Keratinocyte (primary cell): Measurements from ENCODE around the gene ZNF646. TPM values are rescaled to one million over a fixed set of nuclear protein-coding genes. Genes with fewer than 3 reads are reported as not detected.

Experiments used
- DNase-seq: peaks from one replicate; pipeline ENCODE4 v3.0.0-alpha.2; 2011; ENCODE audit warnings: low read depth, missing footprints, low spot score
- FAIRE-seq: peaks from 2 replicates; lab custom pipeline; 2011; peaks lifted over from hg19 to GRCh38; lab: Jason Lieb, UNC
- H2AFZ ChIP-seq: 2 replicates; pipeline ENCODE4 v1.6.0; 2012; ENCODE audit warnings: low read length, control low read depth, inconsistent platforms; ENCODE audit not compliant: control insufficient read depth
- H3K27ac ChIP-seq: 2 replicates; pipeline ENCODE4 v1.5.1; 2011; ENCODE audit warnings: low read length; ENCODE audit not compliant: control insufficient read depth, insufficient read depth
- H3K27me3 ChIP-seq: 3 replicates; pipeline ENCODE4 v1.6.0; 2011; ENCODE audit warnings: low read length; ENCODE audit not compliant: control insufficient read depth, insufficient read depth; ENCODE audit errors: extremely low read depth
- H3K36me3 ChIP-seq, 2 experiments: 2 replicates in 1 of 2; 3 replicates in 1 of 2; pipeline ENCODE4 v1.5.1; 2011; ENCODE audit warnings: low read length in 2 of 2, mild to moderate bottlenecking in 1 of 2; ENCODE audit not compliant: control insufficient read depth in 2 of 2, insufficient read depth in 2 of 2; ENCODE audit errors: extremely low read depth in 1 of 2
- H3K4me1 ChIP-seq: 3 replicates; pipeline ENCODE4 v1.5.1; 2011; ENCODE audit warnings: low read length; ENCODE audit not compliant: control insufficient read depth, insufficient read depth; ENCODE audit errors: extremely low read depth
- H3K4me2 ChIP-seq: 3 replicates; pipeline ENCODE4 v1.6.0; 2011; ENCODE audit warnings: low read depth, low read length; ENCODE audit not compliant: control insufficient read depth, insufficient read depth; ENCODE audit errors: extremely low read depth
- H3K4me3 ChIP-seq, 3 experiments: fragments of 200-600 bp in 1 of 3; sonication (generic) in 1 of 3; 2 replicates in 2 of 3; 3 replicates in 1 of 3; pipeline ENCODE4 v1.5.1; 2011 to 2016; ENCODE audit warnings: low read length in 3 of 3, mild to moderate bottlenecking in 3 of 3, control low read depth in 2 of 3, inconsistent platforms in 1 of 3, low read depth in 1 of 3, mixed read lengths in 1 of 3, mixed run types in 1 of 3, moderate library complexity in 1 of 3; ENCODE audit not compliant: control insufficient read depth in 2 of 3, insufficient read depth in 2 of 3; ENCODE audit errors: extremely low read depth in 1 of 3
- H3K79me2 ChIP-seq: 2 replicates; pipeline ENCODE4 v1.6.0; 2012; ENCODE audit warnings: low read length; ENCODE audit not compliant: control insufficient read depth, insufficient read depth
- H3K9ac ChIP-seq: 3 replicates; pipeline ENCODE4 v1.6.0; 2011; ENCODE audit warnings: low read length; ENCODE audit not compliant: control insufficient read depth, insufficient read depth; ENCODE audit errors: extremely low read depth
- H3K9me1 ChIP-seq: 3 replicates; pipeline ENCODE4 v1.6.0; 2011; ENCODE audit warnings: low read length; ENCODE audit not compliant: control insufficient read depth, insufficient read depth; ENCODE audit errors: extremely low read depth
- H3K9me3 ChIP-seq: 2 replicates; pipeline ENCODE4 v1.5.1; 2012; ENCODE audit warnings: low read depth, low read length; ENCODE audit not compliant: control insufficient read depth
- H4K20me1 ChIP-seq: 3 replicates; pipeline ENCODE4 v1.6.0; 2011; ENCODE audit warnings: low read length; ENCODE audit not compliant: control insufficient read depth, insufficient read depth; ENCODE audit errors: extremely low read depth
- EZH2 ChIP-seq: IDR thresholded peaks from one replicate; pipeline ENCODE4 v1.6.1; 2012; ENCODE audit warnings: inconsistent platforms, mild to moderate bottlenecking, low read length, moderate library complexity
- dilution Hi-C: fragments of 300-500 bp; cut with MboI; formaldehyde crosslinking; loops from one replicate; pipeline ENCODE4 v1.7.0; 2020; ENCODE audit warnings: low sequenced_read_pairs; ENCODE audit not compliant: extremely low pct_ligation_motif_present
- polyA plus RNA-seq, 5 experiments: library from polyadenylated mRNA; depleted of rRNA in 3 of 5; stranded (reverse) in 3 of 5; stranded (forward) in 1 of 5; unstranded in 1 of 5; fragments of >200 nt; gene quantifications; 1 replicate in 1 of 5; 2 replicates in 3 of 5; 3 replicates in 1 of 5; pipeline versions ENCODE4 v1.2.1 to v1.2.3, GENCODE V29; 2011 to 2012; ENCODE audit warnings: missing spikeins in 2 of 5, low read depth in 1 of 5, low replicate concordance in 1 of 5
- TF ChIP-seq, protein P1 (sequence below), 3 experiments: IDR thresholded peaks in 1 of 3; conservative IDR thresholded peaks in 1 of 3; optimal IDR thresholded peaks in 1 of 3; 2 replicates in 2 of 3; 3 replicates in 1 of 3; pipeline versions ENCODE3 to v1.5.1; 2011; ENCODE audit warnings: low read length in 3 of 3, mild to moderate bottlenecking in 3 of 3, moderate library complexity in 2 of 3, control low read depth in 1 of 3, inconsistent platforms in 1 of 3; ENCODE audit not compliant: insufficient read depth in 2 of 3; ENCODE audit errors: extremely low read depth in 1 of 3

Gene ZNF646
- polyA plus RNA-seq, 1 donor (not counting 4 experiments of a cell fraction or from before 2014, with no cell fraction given) = 2.5 TPM

DNA sequence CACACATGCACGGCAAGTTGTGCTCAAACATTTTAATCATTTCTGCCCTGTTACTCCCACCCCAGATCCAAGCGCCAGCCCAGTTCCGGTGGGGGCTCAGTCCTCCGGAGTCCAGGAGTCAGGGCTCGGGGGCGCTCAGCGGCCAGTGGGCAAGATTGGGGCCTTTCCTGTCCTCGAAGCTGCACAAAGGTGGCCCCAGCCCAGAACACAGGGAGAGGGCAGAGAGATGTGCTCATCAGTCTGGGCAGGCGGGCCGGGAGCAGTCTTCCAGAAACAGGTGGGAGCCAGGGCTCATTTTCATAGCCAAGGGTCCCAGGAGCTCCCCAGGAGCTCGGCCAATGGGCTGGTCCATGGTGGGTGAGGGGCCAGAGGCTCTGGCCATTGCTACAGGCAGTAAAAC lies 57.2 kb downstream of the ZNF646 start:
- H3K4me2 ChIP-seq = peak overlapping the region; percentile 54
- peaks cover 3% of the 10 kb centered on the region for H4K20me1 ChIP-seq
- dilution Hi-C loops = no loop called here
- FAIRE-seq (no peak), DNase-seq (no peak)
- peaks cover 12 to 35% of the 10 kb centered on the region in 2 experiments for H3K36me3 ChIP-seq
- H3K4me3 ChIP-seq = peak overlapping the region in 1 of 3 experiments; percentile 26
- H3K4me1 ChIP-seq = peaks cover 51% of the 10 kb centered on the region
- TF ChIP-seq, protein P1, sequence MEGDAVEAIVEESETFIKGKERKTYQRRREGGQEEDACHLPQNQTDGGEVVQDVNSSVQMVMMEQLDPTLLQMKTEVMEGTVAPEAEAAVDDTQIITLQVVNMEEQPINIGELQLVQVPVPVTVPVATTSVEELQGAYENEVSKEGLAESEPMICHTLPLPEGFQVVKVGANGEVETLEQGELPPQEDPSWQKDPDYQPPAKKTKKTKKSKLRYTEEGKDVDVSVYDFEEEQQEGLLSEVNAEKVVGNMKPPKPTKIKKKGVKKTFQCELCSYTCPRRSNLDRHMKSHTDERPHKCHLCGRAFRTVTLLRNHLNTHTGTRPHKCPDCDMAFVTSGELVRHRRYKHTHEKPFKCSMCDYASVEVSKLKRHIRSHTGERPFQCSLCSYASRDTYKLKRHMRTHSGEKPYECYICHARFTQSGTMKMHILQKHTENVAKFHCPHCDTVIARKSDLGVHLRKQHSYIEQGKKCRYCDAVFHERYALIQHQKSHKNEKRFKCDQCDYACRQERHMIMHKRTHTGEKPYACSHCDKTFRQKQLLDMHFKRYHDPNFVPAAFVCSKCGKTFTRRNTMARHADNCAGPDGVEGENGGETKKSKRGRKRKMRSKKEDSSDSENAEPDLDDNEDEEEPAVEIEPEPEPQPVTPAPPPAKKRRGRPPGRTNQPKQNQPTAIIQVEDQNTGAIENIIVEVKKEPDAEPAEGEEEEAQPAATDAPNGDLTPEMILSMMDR (optimal IDR thresholded peaks at IDR 0.05 in 1 of 3, IDR thresholded peaks at IDR 0.05 in 1 of 3, conservative IDR thresholded peaks at IDR 0.05 in 1 of 3; ENCODE audit: extremely low read depth in 1 of 3, insufficient read depth in 2 of 3, low read length in 3 of 3) = no peak
- no peak for TF ChIP-seq EZH2
- no peaks in the 10 kb centered on the region for H3K27me3 ChIP-seq
- no peak overlapping the region for H2AFZ ChIP-seq
- no peaks in the 10 kb centered on the region for H3K9me3 ChIP-seq
- peak overlapping the region; percentile 54 for H3K9ac ChIP-seq
- peaks cover 7% of the 10 kb centered on the region for H3K9me1 ChIP-seq
- peak overlapping the region; percentile 49 for H3K27ac ChIP-seq
- H3K79me2 ChIP-seq = peaks cover 29% of the 10 kb centered on the region

DNA sequence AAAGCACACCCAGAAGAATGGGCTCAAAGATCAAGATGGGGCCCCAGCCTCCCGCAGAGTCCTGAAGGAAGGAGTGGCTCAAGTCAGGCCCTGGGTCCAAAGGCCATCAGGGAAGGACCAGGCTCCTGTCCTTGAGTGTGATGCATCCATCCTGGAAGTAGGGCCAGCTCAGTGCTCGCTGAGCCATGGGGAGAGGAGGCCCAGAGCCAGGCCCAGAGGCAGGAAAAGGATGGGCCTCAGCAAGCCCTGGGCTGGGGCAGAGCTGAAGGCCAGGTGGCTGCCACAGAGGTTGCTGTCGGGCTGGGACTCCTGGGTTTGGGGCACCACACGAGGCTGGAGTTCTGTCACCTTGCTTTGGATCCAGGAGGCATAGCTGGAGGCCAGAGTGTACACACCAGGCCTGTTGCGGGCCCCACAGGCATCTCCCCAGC lies 57.6 kb downstream of the ZNF646 start:
- dilution Hi-C loops = no loop called here
- TF ChIP-seq, protein P1 (optimal IDR thresholded peaks at IDR 0.05 in 1 of 3, IDR thresholded peaks at IDR 0.05 in 1 of 3, conservative IDR thresholded peaks at IDR 0.05 in 1 of 3; ENCODE audit: extremely low read depth in 1 of 3, insufficient read depth in 2 of 3, low read length in 3 of 3) = no peak
- no peak for TF ChIP-seq EZH2
- no peak for DNase-seq
- H3K9me3 ChIP-seq = no peaks in the 10 kb centered on the region
- H3K27me3 ChIP-seq = no peaks in the 10 kb centered on the region
- H3K36me3 ChIP-seq = peaks cover 12 to 35% of the 10 kb centered on the region in 2 experiments
- H3K4me2 ChIP-seq = peak overlapping the region; percentile 54
- H3K9ac ChIP-seq = no peak overlapping the region
- no peak overlapping the region for H3K4me3 ChIP-seq
- FAIRE-seq = no peak
- H3K79me2 ChIP-seq = peaks cover 29% of the 10 kb centered on the region
- H3K9me1 ChIP-seq = peaks cover 7% of the 10 kb centered on the region
- peaks cover 51% of the 10 kb centered on the region for H3K4me1 ChIP-seq
- peaks cover 3% of the 10 kb centered on the region for H4K20me1 ChIP-seq
- peak overlapping the region; percentile 49 for H3K27ac ChIP-seq
- no peak overlapping the region for H2AFZ ChIP-seq
